GM21528 (cell line): ENCODE results near the gene DNAH17.

Experiments
- ATAC-seq: cut with Tn5 transposase; IDR thresholded peaks from one replicate; pipeline ENCODE4 v1.9.1; 2021; ENCODE audit warnings: mild to moderate bottlenecking, moderate library complexity; ENCODE audit not compliant: unreplicated experiment, low FRiP score

Gene DNAH17

GRCh38 chr17:78421534-78422266, 155.5 kb downstream of the DNAH17 start:
- ATAC-seq: no peak

- no peak for ATAC-seq
Observed at GRCh38 chr17:78421084-78421533, 156.1 kb downstream of the DNAH17 start.

DNA sequence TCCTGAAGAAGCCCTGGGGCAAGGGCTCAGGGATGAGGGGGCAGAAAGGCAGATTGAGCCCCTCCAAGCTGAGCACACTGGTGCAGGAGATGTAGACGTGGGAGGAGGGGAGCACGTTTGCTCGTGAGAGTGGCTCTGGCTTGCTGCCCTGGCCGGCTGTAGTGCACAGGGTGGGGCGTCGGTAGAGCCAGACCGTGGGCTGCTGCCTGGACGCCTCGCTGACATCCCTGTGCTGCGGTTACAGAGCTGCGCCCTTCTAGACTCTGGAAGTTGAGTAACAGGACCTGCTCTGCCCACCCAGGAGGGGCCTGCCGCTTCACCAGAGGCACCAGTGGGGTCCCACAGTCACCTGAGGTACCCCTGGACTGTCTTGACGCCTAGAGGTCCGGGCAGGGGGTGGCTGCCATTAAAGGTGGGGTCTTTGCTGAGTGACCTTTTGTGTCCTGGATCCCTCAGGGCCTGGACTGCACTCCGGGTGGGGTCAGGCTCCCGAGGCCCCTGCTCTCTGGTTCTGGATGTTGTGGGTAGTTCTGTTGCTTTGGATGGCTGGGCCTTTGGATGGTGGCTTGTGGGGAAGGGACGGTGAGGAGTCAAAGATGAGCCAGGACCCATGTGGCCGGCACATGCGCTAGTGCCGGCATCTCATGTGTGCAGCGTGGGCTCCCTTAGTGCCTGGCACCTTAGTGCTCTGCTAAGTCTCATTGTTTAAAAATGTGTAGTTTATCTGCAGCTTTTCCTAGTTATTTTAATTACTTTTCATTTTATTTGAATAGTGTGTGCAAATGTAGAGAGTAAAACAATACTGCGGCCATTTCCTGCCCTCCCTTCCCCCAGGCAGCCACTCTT, 157.0 kb downstream of the DNAH17 start:
- no peak for ATAC-seq

DNA sequence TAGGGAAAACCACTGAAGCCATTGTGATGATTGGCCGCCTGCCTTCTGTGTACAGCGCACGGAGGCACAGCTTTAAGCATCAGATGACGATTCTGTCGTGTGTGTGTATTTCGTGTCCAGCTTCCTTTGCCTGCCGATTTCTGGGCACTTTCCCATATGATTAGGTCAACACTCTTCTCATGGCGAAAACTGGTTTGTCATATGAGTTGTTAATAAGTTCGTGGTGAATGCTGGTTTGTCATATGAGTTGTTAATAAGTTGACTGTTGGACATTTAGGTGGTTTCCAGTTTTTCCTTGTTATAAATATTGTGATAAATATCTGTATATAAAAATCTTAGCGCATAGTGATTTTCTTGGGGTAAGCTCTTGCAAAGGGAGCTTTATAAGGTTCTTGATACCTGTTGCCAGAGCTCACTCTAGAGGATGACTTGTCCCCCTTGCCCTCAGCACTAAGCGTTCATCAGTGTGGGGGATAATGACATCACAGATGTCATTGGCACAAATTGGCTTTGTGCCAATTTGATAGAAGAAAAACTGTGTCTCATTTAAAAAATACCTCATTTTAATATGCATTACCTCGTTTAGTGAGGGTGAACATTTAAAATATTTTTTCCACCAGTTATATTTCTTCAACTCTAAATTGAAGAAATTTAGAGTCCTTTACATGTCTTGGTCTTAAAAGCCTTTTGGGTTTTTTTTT, 158.7 kb downstream of the DNAH17 start:
- ATAC-seq: no peak

GRCh38 chr17:78417531-78417909, 159.7 kb downstream of the DNAH17 start:
- ATAC-seq: no peak

DNA sequence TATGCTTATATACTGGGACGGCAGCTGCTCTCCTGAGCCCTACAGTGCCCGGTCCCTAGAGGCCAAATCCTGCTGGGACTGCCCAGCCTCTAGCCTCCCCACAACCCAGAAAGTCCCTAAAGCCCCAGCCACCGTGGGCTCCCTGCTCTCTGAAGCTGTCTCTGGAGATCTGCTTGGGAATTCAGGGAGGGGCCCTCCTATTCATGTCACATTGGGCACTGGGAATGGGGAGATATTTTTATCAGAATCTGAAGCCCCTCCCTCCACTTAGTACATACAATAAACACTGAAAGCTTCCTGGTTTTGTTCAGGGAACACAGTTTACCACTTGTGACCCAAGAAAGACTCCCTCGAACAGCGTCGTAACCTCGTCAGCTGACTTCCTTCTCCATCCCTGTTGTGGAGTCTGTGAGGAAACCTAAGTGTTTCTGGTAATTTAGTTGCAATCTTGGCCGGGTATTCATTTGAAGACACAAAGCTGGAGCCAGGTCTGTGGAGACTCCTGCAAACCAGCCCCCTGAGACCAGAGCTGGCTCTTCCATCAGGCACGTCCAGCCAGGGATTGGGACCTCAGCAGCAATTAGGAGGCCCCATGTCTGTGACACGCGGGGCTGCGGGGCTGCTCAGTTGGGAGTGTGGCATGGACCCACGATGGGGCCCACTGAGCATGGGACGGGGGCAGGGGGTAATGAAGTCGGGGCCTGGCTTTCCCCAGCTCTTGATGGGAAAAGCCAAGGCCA, 160.2 kb downstream of the DNAH17 start:
- ATAC-seq: no peak

DNA sequence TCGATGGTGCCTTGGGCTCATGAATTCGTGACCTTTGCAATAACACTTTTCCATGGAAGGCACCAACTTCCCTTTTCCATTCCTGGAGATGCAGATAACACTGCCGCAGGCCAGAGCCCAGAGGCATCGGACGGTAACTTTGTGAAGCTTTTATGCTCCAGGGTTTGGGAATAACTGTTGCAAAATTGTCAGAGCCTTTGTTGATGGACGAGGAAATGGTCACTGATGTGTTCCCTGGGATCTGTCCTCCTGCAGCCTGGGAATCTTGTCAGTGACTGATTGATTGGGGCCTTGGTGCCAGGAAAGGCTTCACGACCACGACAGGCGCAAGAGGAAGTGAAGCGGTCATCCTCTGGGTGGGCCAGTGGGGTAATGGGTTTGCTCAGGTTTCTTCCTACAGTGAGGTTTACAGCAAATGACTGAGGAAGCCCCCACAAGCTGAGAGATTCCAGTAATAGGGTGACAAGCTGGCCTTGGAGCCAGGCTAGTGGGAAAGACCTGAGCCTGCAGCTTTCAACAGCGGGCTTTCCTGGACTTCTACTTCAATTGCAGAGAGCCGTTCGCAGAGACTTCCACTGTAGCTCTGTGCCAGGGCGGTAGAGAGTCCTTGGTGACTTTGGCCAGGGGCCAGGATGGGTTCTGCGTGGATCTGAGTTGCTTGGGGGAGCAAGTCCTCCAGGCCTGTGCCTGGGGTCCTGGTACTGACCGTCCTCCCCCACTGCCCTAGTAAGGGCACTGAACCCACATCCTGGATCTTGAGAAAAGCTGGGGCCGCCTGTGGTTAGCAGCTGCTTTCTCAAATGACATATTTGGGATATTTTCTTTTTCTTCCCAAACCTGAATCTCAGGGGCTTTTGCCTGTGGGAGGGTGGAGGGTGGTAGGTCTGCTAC, 161.1 kb downstream of the DNAH17 start:
- ATAC-seq: no peak

GRCh38 chr17:78414178-78415162, 162.7 kb downstream of the DNAH17 start:
- no peak for ATAC-seq

GRCh38 chr17:78412403-78412802, 164.8 kb downstream of the DNAH17 start:
- no peak for ATAC-seq

GRCh38 chr17:78411241-78411857, 165.8 kb downstream of the DNAH17 start:
- ATAC-seq: no peak

GRCh38 chr17:78409191-78409928, 167.8 kb downstream of the DNAH17 start:
- ATAC-seq: no peak

- no peak for ATAC-seq
Observed at GRCh38 chr17:78408476-78409050, 168.6 kb downstream of the DNAH17 start.

DNA sequence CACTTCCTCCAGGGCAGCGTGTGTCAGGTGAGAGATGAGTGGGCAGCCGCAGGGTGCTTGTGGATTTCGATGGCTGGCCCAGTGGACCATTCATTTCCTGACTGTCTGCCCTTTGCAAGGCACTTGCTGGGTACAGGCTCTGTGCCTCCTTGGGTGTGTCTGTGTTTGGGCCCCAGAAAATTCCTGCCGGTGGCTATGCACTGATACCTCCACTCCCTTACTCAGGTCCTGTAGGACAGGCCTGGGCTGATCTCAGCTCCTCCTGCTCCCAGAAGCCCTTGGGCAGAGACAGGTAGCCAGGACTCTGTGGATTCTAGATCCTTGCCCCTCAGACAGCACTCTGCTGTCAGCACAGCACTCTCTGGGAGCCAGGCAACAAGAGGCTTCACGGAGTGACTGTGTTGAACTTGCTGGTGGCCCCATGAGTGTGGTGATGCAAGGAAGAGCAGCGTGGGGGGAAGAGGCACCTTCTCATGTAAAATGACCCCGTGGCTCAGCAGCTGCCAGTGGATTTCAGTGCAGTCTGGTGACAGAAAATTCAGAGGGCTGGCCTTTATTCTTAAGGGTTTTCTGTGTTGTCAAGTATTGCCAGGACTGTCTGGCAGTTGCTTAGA, 169.7 kb downstream of the DNAH17 start:
- no peak for ATAC-seq

DNA sequence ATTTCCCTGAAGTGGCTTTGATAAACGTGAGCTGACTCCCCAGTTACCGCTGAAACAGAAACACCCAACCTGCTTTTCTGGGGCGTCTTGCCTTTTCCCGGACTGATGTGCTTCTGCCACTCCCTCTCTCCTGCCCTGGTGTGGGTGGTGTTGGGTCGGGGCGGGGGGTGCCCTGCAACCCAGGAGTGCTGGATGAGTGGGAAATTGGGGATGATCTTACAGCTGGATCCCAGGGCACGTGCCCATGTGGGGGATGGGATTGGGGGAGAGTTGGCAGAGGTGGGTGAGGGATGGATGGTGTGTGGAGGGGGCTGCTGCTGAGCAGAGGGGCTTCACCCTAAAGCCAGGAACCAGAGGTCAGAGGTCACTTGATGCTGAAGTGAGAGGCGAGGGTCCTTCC, 170.3 kb downstream of the DNAH17 start:
- no peak for ATAC-seq

GRCh38 chr17:78406396-78406795, 170.8 kb downstream of the DNAH17 start:
- no peak for ATAC-seq

DNA sequence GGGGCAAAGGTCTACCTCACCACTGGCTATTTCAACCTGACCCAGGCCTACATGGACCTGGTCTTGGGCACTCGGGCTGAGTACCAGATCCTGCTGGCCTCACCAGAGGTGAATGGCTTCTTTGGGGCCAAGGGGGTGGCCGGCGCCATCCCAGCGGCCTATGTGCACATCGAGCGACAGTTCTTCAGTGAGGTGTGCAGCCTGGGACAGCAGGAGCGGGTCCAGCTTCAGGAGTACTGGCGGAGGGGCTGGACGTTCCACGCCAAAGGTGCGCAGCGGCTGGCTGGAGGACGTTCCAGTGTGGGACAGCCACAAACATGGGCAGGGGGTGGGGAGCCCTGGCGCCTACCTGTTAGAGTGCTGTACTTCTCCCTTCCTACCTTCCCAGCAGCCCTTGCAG, 173.4 kb downstream of the DNAH17 start:
- no peak for ATAC-seq
